ENCODE data around the gene PIN4. TPM values are rescaled to one million over a fixed set of nuclear protein-coding genes. Genes with fewer than 3 reads are reported as not detected.

The PIN4 gene
- total and polyA plus RNA-seq, 2 experiments from 2014 or later: 3.5 to 80.6 TPM

DNA sequence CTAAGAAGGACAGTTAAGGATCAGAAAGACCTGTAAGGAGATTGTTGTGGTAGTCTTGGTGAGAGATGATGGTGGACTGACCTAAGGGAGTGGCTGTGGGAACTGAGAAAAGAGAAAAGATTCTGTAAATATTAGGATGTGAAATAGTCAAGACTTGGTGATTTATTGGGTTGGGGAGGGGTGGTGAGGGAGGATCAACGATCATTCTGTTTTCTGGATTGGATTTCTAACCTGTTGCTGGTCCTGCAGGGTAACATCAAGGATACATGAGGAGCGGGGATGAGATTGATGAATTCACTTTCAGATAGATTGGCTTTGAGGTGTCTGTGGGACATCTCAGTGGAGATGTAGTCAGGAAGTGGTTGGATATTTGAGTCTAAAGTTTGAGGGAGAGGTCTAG, 1.4 kb downstream of the PIN4 start:
- Mint-ChIP-seq H3K27ac (no peak overlapping the region), H3K4me3 (no peak overlapping the region), H3K9me3 (peaks cover 5% of the 10 kb centered on the region; the same call in 2 of the 3 replicates), H3K36me3 (ENCODE audit: low read depth) (peaks cover 3% of the 10 kb centered on the region; the same call in 1 of the 3 replicates), H3K27me3 (ENCODE audit: insufficient read depth, low read depth, poor library complexity) (no peaks in the 10 kb centered on the region), H3K4me1 (no peaks in the 10 kb centered on the region; the same call in 2 of the 3 replicates)
- H3K27me3 ChIP-seq (ENCODE audit: insufficient read depth): no peaks in the 10 kb centered on the region
- peaks cover 15% of the 10 kb centered on the region for H3K79me2 ChIP-seq (replicated peaks; ENCODE audit: insufficient read depth)
- H3K9me2 ChIP-seq (ENCODE audit: insufficient read depth): no peaks in the 10 kb centered on the region
- ATAC-seq (no peak), DNase-seq (ENCODE audit: low spot score) (no peak)
- peak overlapping the region; percentile 76 for H3K4me3 ChIP-seq
- H3K27ac ChIP-seq (ENCODE audit: low read depth): no peak overlapping the region
- no peak for TF ChIP-seq EZH2phosphoT487 (IDR thresholded peaks at IDR 0.05; ENCODE audit: unreplicated experiment)
- no peak for TF ChIP-seq ZNF114 (CRISPR knock-in tag; IDR thresholded peaks at IDR 0.05)
- TF ChIP-seq, protein P1, sequence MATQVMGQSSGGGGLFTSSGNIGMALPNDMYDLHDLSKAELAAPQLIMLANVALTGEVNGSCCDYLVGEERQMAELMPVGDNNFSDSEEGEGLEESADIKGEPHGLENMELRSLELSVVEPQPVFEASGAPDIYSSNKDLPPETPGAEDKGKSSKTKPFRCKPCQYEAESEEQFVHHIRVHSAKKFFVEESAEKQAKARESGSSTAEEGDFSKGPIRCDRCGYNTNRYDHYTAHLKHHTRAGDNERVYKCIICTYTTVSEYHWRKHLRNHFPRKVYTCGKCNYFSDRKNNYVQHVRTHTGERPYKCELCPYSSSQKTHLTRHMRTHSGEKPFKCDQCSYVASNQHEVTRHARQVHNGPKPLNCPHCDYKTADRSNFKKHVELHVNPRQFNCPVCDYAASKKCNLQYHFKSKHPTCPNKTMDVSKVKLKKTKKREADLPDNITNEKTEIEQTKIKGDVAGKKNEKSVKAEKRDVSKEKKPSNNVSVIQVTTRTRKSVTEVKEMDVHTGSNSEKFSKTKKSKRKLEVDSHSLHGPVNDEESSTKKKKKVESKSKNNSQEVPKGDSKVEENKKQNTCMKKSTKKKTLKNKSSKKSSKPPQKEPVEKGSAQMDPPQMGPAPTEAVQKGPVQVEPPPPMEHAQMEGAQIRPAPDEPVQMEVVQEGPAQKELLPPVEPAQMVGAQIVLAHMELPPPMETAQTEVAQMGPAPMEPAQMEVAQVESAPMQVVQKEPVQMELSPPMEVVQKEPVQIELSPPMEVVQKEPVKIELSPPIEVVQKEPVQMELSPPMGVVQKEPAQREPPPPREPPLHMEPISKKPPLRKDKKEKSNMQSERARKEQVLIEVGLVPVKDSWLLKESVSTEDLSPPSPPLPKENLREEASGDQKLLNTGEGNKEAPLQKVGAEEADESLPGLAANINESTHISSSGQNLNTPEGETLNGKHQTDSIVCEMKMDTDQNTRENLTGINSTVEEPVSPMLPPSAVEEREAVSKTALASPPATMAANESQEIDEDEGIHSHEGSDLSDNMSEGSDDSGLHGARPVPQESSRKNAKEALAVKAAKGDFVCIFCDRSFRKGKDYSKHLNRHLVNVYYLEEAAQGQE (IDR thresholded peaks at IDR 0.05; ENCODE audit: unreplicated experiment): no peak
- no peak for TF ChIP-seq JUNB (IDR thresholded peaks at IDR 0.05; ENCODE audit: unreplicated experiment)
- no peak for TF ChIP-seq CREB1 (CRISPR knock-in tag; IDR thresholded peaks at IDR 0.05; ENCODE audit: low read depth)
- no peak for TF ChIP-seq NANOG (IDR thresholded peaks at IDR 0.05; ENCODE audit: borderline replicate concordance)
- TF ChIP-seq, protein P2, sequence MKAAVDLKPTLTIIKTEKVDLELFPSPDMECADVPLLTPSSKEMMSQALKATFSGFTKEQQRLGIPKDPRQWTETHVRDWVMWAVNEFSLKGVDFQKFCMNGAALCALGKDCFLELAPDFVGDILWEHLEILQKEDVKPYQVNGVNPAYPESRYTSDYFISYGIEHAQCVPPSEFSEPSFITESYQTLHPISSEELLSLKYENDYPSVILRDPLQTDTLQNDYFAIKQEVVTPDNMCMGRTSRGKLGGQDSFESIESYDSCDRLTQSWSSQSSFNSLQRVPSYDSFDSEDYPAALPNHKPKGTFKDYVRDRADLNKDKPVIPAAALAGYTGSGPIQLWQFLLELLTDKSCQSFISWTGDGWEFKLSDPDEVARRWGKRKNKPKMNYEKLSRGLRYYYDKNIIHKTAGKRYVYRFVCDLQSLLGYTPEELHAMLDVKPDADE (IDR thresholded peaks at IDR 0.05): no peak
- no peaks in the 10 kb centered on the region for H3K4me1 ChIP-seq (ENCODE audit: insufficient read depth)
- H4K20me1 ChIP-seq (replicated peaks; ENCODE audit: insufficient read depth): no peaks in the 10 kb centered on the region
- peak overlapping the region; percentile 77 for H3K4me2 ChIP-seq
- no peaks in the 10 kb centered on the region for H3F3A ChIP-seq (replicated peaks; ENCODE audit: low read depth)
- no peaks in the 10 kb centered on the region for H3K36me3 ChIP-seq (ENCODE audit: insufficient read depth)
- no peak overlapping the region for H2AFZ ChIP-seq

DNA sequence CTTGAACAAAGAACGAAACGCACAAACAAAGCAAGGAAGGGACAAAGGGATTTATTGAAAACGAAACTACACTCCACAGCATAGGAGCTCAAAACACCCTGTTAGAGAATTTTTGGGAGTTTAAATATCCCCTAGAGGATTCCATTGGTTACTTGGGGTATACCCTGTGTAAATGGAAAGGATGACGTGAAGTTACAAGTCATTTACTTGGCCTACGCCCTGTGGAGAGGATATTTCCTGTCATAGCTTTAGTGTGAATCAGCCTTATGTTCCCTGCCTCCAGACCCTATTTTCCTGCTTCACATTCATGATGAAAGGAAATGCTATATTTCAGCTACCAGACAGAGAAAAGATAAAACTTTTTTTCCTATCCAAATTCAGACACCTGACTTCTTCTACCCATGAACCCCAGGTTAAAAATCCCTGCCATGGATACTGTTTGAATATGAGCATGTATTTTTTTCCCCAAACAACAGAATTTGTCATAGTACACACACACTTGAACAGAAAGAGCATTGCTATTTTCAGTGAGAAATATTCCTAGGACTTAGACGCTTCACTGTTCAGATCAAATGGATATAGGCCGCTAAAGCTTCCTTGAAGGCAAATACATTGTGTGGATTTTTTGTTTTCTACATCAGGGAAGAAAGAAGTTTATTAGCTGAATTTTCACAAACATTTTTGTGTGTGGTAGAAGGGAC, 20.4 kb downstream of the PIN4 start:
- Histone ChIP-seq H4K20me1 (replicated peaks; ENCODE audit: insufficient read depth) (0 out of 2 replicates have a peak, but pooled peaks cover 6% of the 10 kb centered on the region), H3K27ac (ENCODE audit: low read depth) (peak overlapping the region; percentile 53), H3K4me2 (peak overlapping the region; percentile 74), H3K36me3 (ENCODE audit: insufficient read depth) (peaks cover 7% of the 10 kb centered on the region; the same call in 1 of the 2 replicates), H2AFZ (no peak overlapping the region), H3K79me2 (replicated peaks; ENCODE audit: insufficient read depth) (0 out of 2 replicates have a peak, but pooled peaks cover 3% of the 10 kb centered on the region), H3K9me2 (ENCODE audit: insufficient read depth) (no peaks in the 10 kb centered on the region), H3K4me1 (ENCODE audit: insufficient read depth) (peaks cover 24% of the 10 kb centered on the region), H3K27me3 (ENCODE audit: insufficient read depth) (no peaks in the 10 kb centered on the region), H3K4me3 (peak overlapping the region; percentile 36; the same call in 1 of the 2 replicates), H3F3A (replicated peaks; ENCODE audit: low read depth) (no peaks in the 10 kb centered on the region)
- peaks cover 22% of the 10 kb centered on the region; the same call in 2 of the 3 replicates for H3K4me1 Mint-ChIP-seq
- no peak for ATAC-seq
- H3K4me3 Mint-ChIP-seq: peak overlapping the region; percentile 38; the same call in 1 of the 3 replicates
- no peaks in the 10 kb centered on the region for H3K9me3 Mint-ChIP-seq
- no peak for DNase-seq (ENCODE audit: low spot score)
- peak overlapping the region; percentile 65 for H3K27ac Mint-ChIP-seq
- H3K36me3 Mint-ChIP-seq (ENCODE audit: low read depth): peaks cover 39% of the 10 kb centered on the region
- H3K27me3 Mint-ChIP-seq (ENCODE audit: insufficient read depth, low read depth, poor library complexity): no peaks in the 10 kb centered on the region
- TF ChIP-seq CREB1 (CRISPR knock-in tag; IDR thresholded peaks at IDR 0.05; ENCODE audit: low read depth) (no peak), ZNF331 (CRISPR knock-in tag; IDR thresholded peaks at IDR 0.05; ENCODE audit: low read depth) (no peak)
- TF ChIP-seq, protein P2 (IDR thresholded peaks at IDR 0.05): no peak
- TF ChIP-seq, protein P3, sequence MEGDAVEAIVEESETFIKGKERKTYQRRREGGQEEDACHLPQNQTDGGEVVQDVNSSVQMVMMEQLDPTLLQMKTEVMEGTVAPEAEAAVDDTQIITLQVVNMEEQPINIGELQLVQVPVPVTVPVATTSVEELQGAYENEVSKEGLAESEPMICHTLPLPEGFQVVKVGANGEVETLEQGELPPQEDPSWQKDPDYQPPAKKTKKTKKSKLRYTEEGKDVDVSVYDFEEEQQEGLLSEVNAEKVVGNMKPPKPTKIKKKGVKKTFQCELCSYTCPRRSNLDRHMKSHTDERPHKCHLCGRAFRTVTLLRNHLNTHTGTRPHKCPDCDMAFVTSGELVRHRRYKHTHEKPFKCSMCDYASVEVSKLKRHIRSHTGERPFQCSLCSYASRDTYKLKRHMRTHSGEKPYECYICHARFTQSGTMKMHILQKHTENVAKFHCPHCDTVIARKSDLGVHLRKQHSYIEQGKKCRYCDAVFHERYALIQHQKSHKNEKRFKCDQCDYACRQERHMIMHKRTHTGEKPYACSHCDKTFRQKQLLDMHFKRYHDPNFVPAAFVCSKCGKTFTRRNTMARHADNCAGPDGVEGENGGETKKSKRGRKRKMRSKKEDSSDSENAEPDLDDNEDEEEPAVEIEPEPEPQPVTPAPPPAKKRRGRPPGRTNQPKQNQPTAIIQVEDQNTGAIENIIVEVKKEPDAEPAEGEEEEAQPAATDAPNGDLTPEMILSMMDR (conservative IDR thresholded peaks at IDR 0.05; ENCODE audit: low read depth in 2 of 2): no peak

Data from GM23338 (cell line).